GM12878 (cell line): ENCODE results near the gene ZNF428. TPM values are rescaled to one million over a fixed set of nuclear protein-coding genes. Genes with fewer than 3 reads are reported as not detected.

Experiments used
- ATAC-seq: fragments of 200-7000 bp; cut with Tn5 transposase; 3 replicates; pipeline ENCODE4 v1.9.1; 2020; ENCODE audit warnings: mild to moderate bottlenecking, moderate library complexity
- BruUV-seq: library from RNA; stranded (reverse); fragments of 400-500 nt; replicated peaks from 2 replicates; lab custom pipeline; 2021; lab: Mats Ljungman, UMichigan
- CTCF ChIA-PET: fragments of 300-600 bp; sonication (Branson Sonifier 250); formaldehyde crosslinking; extraction: SDS; loops from one replicate; lab custom pipeline; 2021; ENCODE audit warnings: inconsistent platforms; lab: Yijun Ruan, JAX
- POLR2A ChIA-PET: fragments of 350-600 bp; formaldehyde crosslinking; extraction: SDS; loops from one replicate; lab custom pipeline; 2021; ENCODE audit warnings: inconsistent platforms; lab: Charles Lee
- RAD21 ChIA-PET: fragments of 300-600 bp; sonication (Branson Sonifier 250); formaldehyde crosslinking; loops from one replicate; lab custom pipeline; 2023; ENCODE audit warnings: antibody characterized with exemption; ENCODE audit not compliant: unreplicated experiment; lab: Charles Lee
- SMC1A ChIA-PET: fragments of 300-600 bp; sonication (Branson Sonifier 250); formaldehyde crosslinking; loops from one replicate; lab custom pipeline; 2023; ENCODE audit not compliant: unreplicated experiment, uncharacterized antibody; lab: Charles Lee
- DNase-seq: peaks from one replicate; pipeline ENCODE4 v3.0.0-alpha.2; 2011; ENCODE audit warnings: low read depth, low spot score
- FAIRE-seq: peaks from 3 replicates; lab custom pipeline; 2011; peaks lifted over from hg19 to GRCh38; lab: Jason Lieb, UNC
- H2AFZ ChIP-seq: 2 replicates; pipeline ENCODE4 v1.6.0; 2011; ENCODE audit warnings: low read depth, low read length, control low read depth; ENCODE audit not compliant: control insufficient read depth
- H3K27ac ChIP-seq: 2 replicates; pipeline ENCODE4 v1.5.1; 2011; ENCODE audit warnings: control low read depth; ENCODE audit not compliant: control insufficient read depth, insufficient read depth
- H3K27me3 ChIP-seq, 2 experiments: replicated peaks in 1 of 2; 2 replicates each; pipeline versions ENCODE4 v1.6.0 to v1.6.1; 2011; ENCODE audit warnings: low read length in 1 of 2; ENCODE audit not compliant: control insufficient read depth in 2 of 2, insufficient read depth in 2 of 2
- H3K36me3 ChIP-seq, 2 experiments: 2 replicates each; pipeline ENCODE4 v1.5.1; 2011; ENCODE audit warnings: low read length in 1 of 2; ENCODE audit not compliant: control insufficient read depth in 2 of 2, insufficient read depth in 2 of 2
- H3K4me1 ChIP-seq: 2 replicates; pipeline ENCODE4 v1.6.1; 2011; ENCODE audit warnings: mild to moderate bottlenecking, low read length, moderate library complexity, mixed read lengths; ENCODE audit not compliant: control insufficient read depth, insufficient read depth
- H3K4me2 ChIP-seq: 2 replicates; pipeline ENCODE4 v1.6.0; 2011; ENCODE audit warnings: control low read depth; ENCODE audit not compliant: control insufficient read depth, insufficient read depth
- H3K4me3 ChIP-seq: fragments of 200-600 bp; sonication (generic); 2 replicates; pipeline ENCODE4 v1.5.1; 2016
- H3K79me2 ChIP-seq: 2 replicates; pipeline ENCODE4 v1.6.0; 2011; ENCODE audit warnings: low read length; ENCODE audit not compliant: control insufficient read depth, insufficient read depth
- H3K9ac ChIP-seq: 2 replicates; pipeline ENCODE4 v1.8.0; 2011; ENCODE audit warnings: low read length, control low read depth, mixed read lengths; ENCODE audit not compliant: control insufficient read depth, insufficient read depth
- H3K9me3 ChIP-seq: replicated peaks from 3 replicates; pipeline ENCODE4 v1.5.1; 2011; ENCODE audit warnings: mild to moderate bottlenecking, low read length; ENCODE audit not compliant: control insufficient read depth, insufficient read depth
- H4K20me1 ChIP-seq: 2 replicates; pipeline ENCODE4 v1.6.0; 2011; ENCODE audit not compliant: control insufficient read depth, insufficient read depth
- CEBPZ ChIP-seq: fragments of 150-350 bp; IDR thresholded peaks from 2 replicates; pipeline ENCODE4 v1.6.1; 2016; ENCODE audit warnings: low read depth, low read length
- CUX1 ChIP-seq: IDR thresholded peaks from 2 replicates; pipeline ENCODE4 v1.6.1; 2012; ENCODE audit warnings: improper control_type of control experiment, low read depth, low read length; ENCODE audit not compliant: insufficient replicate concordance
- E2F8 ChIP-seq: fragments of 450-650 bp; IDR thresholded peaks from 2 replicates; pipeline ENCODE4 v1.6.1; 2018; ENCODE audit warnings: mild to moderate bottlenecking, low read depth, moderate library complexity; ENCODE audit not compliant: partially characterized antibody
- MAX ChIP-seq: IDR thresholded peaks from 2 replicates; pipeline ENCODE4 v1.6.1; 2012; ENCODE audit warnings: low read depth, low read length, improper control_type of control experiment
- TAF1 ChIP-seq: IDR thresholded peaks from 2 replicates; pipeline ENCODE4 v1.6.1; 2011; ENCODE audit warnings: mild to moderate bottlenecking, low read depth, low read length, borderline replicate concordance
- ZNF622 ChIP-seq: fragments of 450-650 bp; IDR thresholded peaks from 2 replicates; pipeline ENCODE4 v1.6.1; 2017; ENCODE audit warnings: mild to moderate bottlenecking, inconsistent platforms
- WGBS: methylation state at CpG from one replicate; pipeline ENCODE4 v1.1.6; 2016; ENCODE audit warnings: low lambda C conversion rate; ENCODE audit not compliant: insufficient replicate concordance, insufficient coverage; ENCODE audit errors: missing lambda C conversion rate; 5-methylcytosine and 5-hydroxymethylcytosine counted together
- in situ Hi-C: fragments of 300-500 bp; cut with MboI; formaldehyde crosslinking; loops from 9 replicates; pipeline ENCODE4 v1.14.3; 2018; ENCODE audit warnings: mixed read lengths
- intact Hi-C: fragments of 100-400 bp; cut with micrococcal nuclease; formaldehyde crosslinking; loops from one replicate; pipeline ENCODE4 v1.14.2; 2022; ENCODE audit not compliant: unreplicated experiment
- polyA plus RNA-seq, 11 experiments: library from polyadenylated mRNA; depleted of rRNA in 4 of 11; unstranded in 6 of 11; stranded (reverse) in 5 of 11; fragments of >200 nt; fragmentation: Nextera tagmentation in 4 of 11; fragmentation: Illumina TruSeq in 1 of 11; extraction: Ambion mirVana in 4 of 11; extraction: Trizol in 1 of 11; gene quantifications; 1 replicate in 1 of 11; 2 replicates in 10 of 11; pipeline versions ENCODE4 v1.2.1 to v1.2.3, GENCODE V29; 2011 to 2016; ENCODE audit warnings: inconsistent platforms in 2 of 11, missing spikeins in 2 of 11, low read depth in 1 of 11
- total RNA-seq, 4 experiments: library from RNA; depleted of rRNA in 3 of 4; stranded (reverse); fragments of >200 nt in 3 of 4; fragmentation: Illumina TruSeq in 1 of 4; extraction: Trizol in 1 of 4; gene quantifications; 2 replicates each; pipeline versions ENCODE4 v1.2.1 to v1.2.3, GENCODE V29; 2013 to 2021

The ZNF428 gene
- total and polyA plus RNA-seq, 10 of the 15 experiments (the other 5 are each of a cell fraction or from before 2014, with no cell fraction given): 0.27 to 57.8 (median 20.4) TPM

- RAD21 ChIA-PET: no interaction called here
- TF ChIP-seq E2F8 (no peak), CEBPZ (no peak), TAF1 (no peak), CUX1 (no peak), ZNF622 (no peak), MAX (no peak)
- TF ChIP-seq, all 136 proteins: peak for 0
- ATAC-seq (no peak), FAIRE-seq (no peak), DNase-seq (no peak)
- Histone ChIP-seq H3K4me1 (no peaks in the 10 kb centered on the region), H3K36me3 (peaks cover 3 to 6% of the 10 kb centered on the region in 2 experiments; a peak in 3 of 4 replicates), H3K9me3 (no peaks in the 10 kb centered on the region), H2AFZ (no peak overlapping the region), H3K79me2 (no peaks in the 10 kb centered on the region; the same call in 1 of the 2 replicates), H3K4me3 (no peak overlapping the region), H3K27me3 (no peaks in the 10 kb centered on the region), H3K4me2 (no peak overlapping the region), H3K9ac (no peak overlapping the region), H4K20me1 (no peaks in the 10 kb centered on the region), H3K27ac (no peak overlapping the region)
- SMC1A ChIA-PET: interaction anchor here (1.9 kb wide), 1 partner anchor 34 kb away, joined by 10 read pairs; no protein-coding TSS in a partner anchor
- in situ Hi-C loops: no loop called here
- WGBS: 98% methylated on average over 5 of the region's 5 CpGs
- POLR2A ChIA-PET: no interaction called here
- CTCF ChIA-PET: interaction anchor here (0.8 to 1.1 kb wide), 2 partner anchors 34 to 142 kb away, joined by 3 to 6 read pairs; no protein-coding TSS in a partner anchor
- BruUV-seq: no TSS peak
- intact Hi-C loops: no loop called here
These were observed 30.2 kb downstream of the ZNF428 start for GRCh38 chr19:43589277-43589676.
